ENCODE measurements around the gene RRP7A.
"Not testable (repeated sequence)": the region's sequence is repeated elsewhere in the genome, so short reads cannot be mapped to it uniquely, and the experiment has no call there.

DNA sequence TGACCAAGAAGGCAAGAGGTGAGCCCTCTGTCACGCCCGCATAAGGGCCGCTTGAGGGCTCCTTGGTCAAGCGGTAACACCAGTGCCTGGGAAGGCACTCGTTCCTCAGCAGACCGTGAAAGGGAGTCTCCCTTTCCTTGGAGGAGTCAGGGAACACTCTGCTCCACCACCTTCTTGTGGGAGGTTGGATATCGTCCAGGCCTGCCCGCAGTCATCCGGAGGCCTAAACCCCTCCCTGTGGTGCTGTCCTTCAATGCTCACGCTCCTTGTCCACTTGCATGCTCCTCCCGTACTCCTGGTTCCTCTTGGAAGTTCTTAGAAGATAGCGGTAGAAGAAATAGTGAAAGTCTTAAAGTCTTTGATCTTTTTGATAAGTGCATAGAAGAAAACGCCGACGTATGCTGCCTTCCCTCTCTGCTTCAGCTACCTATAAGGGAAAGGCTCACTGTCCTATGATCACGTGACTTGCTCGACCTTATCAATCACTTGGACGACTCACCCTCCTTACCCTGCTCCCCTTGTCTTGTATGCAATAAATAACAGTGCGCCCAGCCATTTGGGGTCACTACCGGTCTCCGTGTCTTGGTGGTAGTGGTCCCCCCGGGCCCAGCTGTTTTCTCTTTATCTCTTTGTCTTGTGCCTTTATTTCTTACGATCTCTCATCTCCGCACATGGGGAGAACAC, 11.9 kb upstream of the RRP7A start:
- TF ChIP-seq FOXM1 (IDR thresholded peaks at IDR 0.05; ENCODE audit: borderline replicate concordance); HDGF (IDR thresholded peaks at IDR 0.05; ENCODE audit: borderline replicate concordance); ZNF384 (IDR thresholded peaks at IDR 0.05): not testable (repeated sequence)
